Heart left ventricle (tissue), 13 donors: ENCODE measurements around the gene VAMP7.

Experiments
- CTCF ChIP-seq, 12 donors: fragments of 200-600 bp; sonication (generic) in 4 of 12; IDR thresholded peaks; one replicate each; pipeline versions ENCODE4 v1.5.0 to v1.8.0; 2018 to 2022; ENCODE audit warnings: antibody characterized with exemption in 12 of 12, mild to moderate bottlenecking in 5 of 12
- POLR2A ChIP-seq, 2 donors: fragments of 450-650 bp; IDR thresholded peaks; one replicate each; pipeline ENCODE4 v1.6.1; 2017; ENCODE audit warnings: antibody characterized with exemption in 2 of 2, mild to moderate bottlenecking in 2 of 2, moderate library complexity in 2 of 2
- donor health status: ischemic (EF 13 %, LVEDD 7.1; RV severe dilation, severe dysfunction).
- donor health status: DM: no; HTN: yes; CAD: no.
- donor health status: DM: no; HTN: no; CAD: no.
- donor health status: ischemic (EF 25% LVEDD 6.9; RV normal size, moderate dysfunction).
- donor health status: ischemic (EF 25% LVEDD 5.7; RV mildly dilated, moderate dysfunction).
- donor health status: ischemic (EF 35%, LVEDD 5.7; RV mildly dilated, moderate dysfunction).
- donor health status: nonischemic (EF 11% LVEDD 7.7; RV severe dilation, severe dysfunction).
- donor health status: DM: yes; HTN: yes; CAD: no.
- donor health status: PGD.
- donor health status: ischemic (EF 29% LVEDD 5.4; RV normal size, mild dysfunction).
- donor health status: nonischemic (EF 23%, LVEDD 6.1; RV moderate dilation, normal function).

- no peak for TF ChIP-seq CTCF (IDR thresholded peaks at IDR 0.05)
- TF ChIP-seq POLR2A (IDR thresholded peaks at IDR 0.05) = no peak
Observed at GRCh38 chrX:155893521-155893920, 12.4 kb downstream of the VAMP7 start.
